ENCODE results near the gene FAM163A.

- no peak for TF ChIP-seq POLR2A (IDR thresholded peaks at IDR 0.05)
- TF ChIP-seq CTCF (IDR thresholded peaks at IDR 0.05), result no peak
- no peak for TF ChIP-seq POLR2AphosphoS5 (IDR thresholded peaks at IDR 0.05)
These were observed 63.2 kb downstream of the FAM163A start for GRCh38 chr1:179806333-179806732.

All from suprapubic skin (tissue), 4 donors.